GM12892 (cell line): ENCODE measurements around the gene ING3.
"Not testable (repeated sequence)": the region's sequence is repeated elsewhere in the genome, so short reads cannot be mapped to it uniquely, and the experiment has no call there.

Experiments
- POLR2A ChIP-seq: IDR thresholded peaks from 2 replicates; pipeline ENCODE4 v1.6.1; 2011; ENCODE audit warnings: low read depth, low read length, control low read depth
- TAF1 ChIP-seq: IDR thresholded peaks from 2 replicates; pipeline ENCODE4 v1.6.1; 2011; ENCODE audit warnings: low read depth, mild to moderate bottlenecking, control low read depth, low read length, borderline replicate concordance

GRCh38 chr7:120983592-120983991 lies 33.0 kb downstream of the ING3 start:
- TF ChIP-seq POLR2A, TAF1: not testable (repeated sequence)
